ENCODE measurements around the gene MINK1. TPM values are rescaled to one million over a fixed set of nuclear protein-coding genes. Genes with fewer than 3 reads are reported as not detected.

MINK1 gene
- total RNA-seq, 3 donors from 2014 or later, result 25.9 to 58.7 (median 42.0) TPM

DNA sequence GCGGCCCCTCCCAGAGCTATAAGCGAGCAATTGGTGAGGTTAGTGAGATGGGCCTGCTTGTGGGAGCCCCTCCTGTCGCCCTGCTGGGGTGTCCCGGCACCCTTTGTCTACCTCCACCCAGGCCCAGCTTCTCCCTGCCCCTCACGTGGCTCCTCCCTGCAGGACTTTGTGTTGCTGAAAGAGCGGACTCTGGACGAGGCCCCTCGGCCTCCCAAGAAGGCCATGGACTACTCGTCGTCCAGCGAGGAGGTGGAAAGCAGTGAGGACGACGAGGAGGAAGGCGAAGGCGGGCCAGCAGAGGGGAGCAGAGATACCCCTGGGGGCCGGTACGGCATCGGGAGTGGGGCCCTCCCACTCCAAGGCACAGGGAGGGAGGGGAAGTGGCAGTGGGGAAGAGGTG lies 60.1 kb downstream of the MINK1 start:
- DNase-seq (ENCODE audit: low spot score in 2 of 2), result no peak
- Histone ChIP-seq H3K36me3 (peaks cover 15% of the 10 kb centered on the region), H3K27me3 (no peaks in the 10 kb centered on the region), H3K4me3 (no peak overlapping the region), H3K9me3 (no peaks in the 10 kb centered on the region), H3K4me1 (no peaks in the 10 kb centered on the region), H3K27ac (no peak overlapping the region)
- intact Hi-C loops (cut with DNase I; ENCODE audit: low total_unique reads), result loop anchor here (5.0 kb wide), 1 partner anchor 106 kb away; the partner anchor contains the start of genes GLTPD2 and VMO1
- TF ChIP-seq POLR2A (IDR thresholded peaks at IDR 0.05) (no peak), CTCF (IDR thresholded peaks at IDR 0.05) (no peak), POLR2AphosphoS5 (IDR thresholded peaks at IDR 0.05) (no peak)

GRCh38 chr17:4893721-4894560 lies 60.8 kb downstream of the MINK1 start:
- Histone ChIP-seq H3K36me3 (peaks cover 15% of the 10 kb centered on the region), H3K4me3 (no peak overlapping the region), H3K4me1 (no peaks in the 10 kb centered on the region), H3K27me3 (no peaks in the 10 kb centered on the region), H3K9me3 (no peaks in the 10 kb centered on the region), H3K27ac (no peak overlapping the region)
- intact Hi-C loops (cut with DNase I; ENCODE audit: low total_unique reads), result loop anchor here (5.0 kb wide), 1 partner anchor 107 kb away; the partner anchor contains the start of genes GLTPD2 and VMO1
- DNase-seq (ENCODE audit: low spot score in 2 of 2), result no peak
- TF ChIP-seq POLR2A (IDR thresholded peaks at IDR 0.05) (no peak), CTCF (IDR thresholded peaks at IDR 0.05) (no peak), POLR2AphosphoS5 (IDR thresholded peaks at IDR 0.05) (no peak)

GRCh38 chr17:4895121-4895520 lies 62.0 kb downstream of the MINK1 start:
- intact Hi-C loops (cut with DNase I; ENCODE audit: low total_unique reads), result no loop called here
- Histone ChIP-seq H3K27me3 (no peaks in the 10 kb centered on the region), H3K27ac (no peak overlapping the region), H3K4me3 (no peak overlapping the region), H3K36me3 (peaks cover 15% of the 10 kb centered on the region), H3K4me1 (no peaks in the 10 kb centered on the region), H3K9me3 (no peaks in the 10 kb centered on the region)
- no peak for DNase-seq (ENCODE audit: low spot score in 2 of 2)
- TF ChIP-seq POLR2A (IDR thresholded peaks at IDR 0.05) (no peak), POLR2AphosphoS5 (IDR thresholded peaks at IDR 0.05) (no peak), CTCF (IDR thresholded peaks at IDR 0.05) (no peak)

DNA sequence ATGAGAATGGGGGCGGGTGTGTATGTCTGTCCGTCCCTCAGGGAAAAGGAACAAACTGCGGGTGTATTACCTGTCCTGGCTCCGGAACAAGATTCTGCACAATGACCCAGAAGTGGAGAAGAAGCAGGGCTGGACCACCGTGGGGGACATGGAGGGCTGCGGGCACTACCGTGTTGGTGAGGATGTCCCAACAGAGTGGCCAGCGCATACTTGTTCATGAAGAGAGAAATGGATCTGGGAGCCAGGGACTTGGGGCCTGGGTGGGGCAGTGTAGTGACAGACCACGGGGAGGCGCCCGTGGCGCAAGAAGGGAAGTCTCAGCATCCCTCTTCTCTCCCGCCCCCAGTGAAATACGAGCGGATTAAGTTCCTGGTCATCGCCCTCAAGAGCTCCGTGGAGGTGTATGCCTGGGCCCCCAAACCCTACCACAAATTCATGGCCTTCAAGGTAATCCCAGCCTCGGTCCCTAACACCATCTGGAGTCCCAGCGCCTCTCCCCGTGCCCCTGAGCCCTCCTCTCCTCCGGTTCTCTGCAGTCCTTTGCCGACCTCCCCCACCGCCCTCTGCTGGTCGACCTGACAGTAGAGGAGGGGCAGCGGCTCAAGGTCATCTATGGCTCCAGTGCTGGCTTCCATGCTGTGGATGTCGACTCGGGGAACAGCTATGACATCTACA lies 62.7 kb downstream of the MINK1 start:
- Histone ChIP-seq H3K27me3 (no peaks in the 10 kb centered on the region), H3K4me1 (no peaks in the 10 kb centered on the region), H3K27ac (no peak overlapping the region), H3K36me3 (peaks cover 10% of the 10 kb centered on the region), H3K9me3 (no peaks in the 10 kb centered on the region), H3K4me3 (no peak overlapping the region)
- TF ChIP-seq POLR2A (IDR thresholded peaks at IDR 0.05) (no peak), CTCF (IDR thresholded peaks at IDR 0.05) (no peak), POLR2AphosphoS5 (IDR thresholded peaks at IDR 0.05) (no peak)
- intact Hi-C loops (cut with DNase I; ENCODE audit: low total_unique reads), result no loop called here
- no peak for DNase-seq (ENCODE audit: low spot score in 2 of 2)

All from breast epithelium (tissue), 4 donors.